ENCODE data around the gene PDE11A.

Gene PDE11A

DNA sequence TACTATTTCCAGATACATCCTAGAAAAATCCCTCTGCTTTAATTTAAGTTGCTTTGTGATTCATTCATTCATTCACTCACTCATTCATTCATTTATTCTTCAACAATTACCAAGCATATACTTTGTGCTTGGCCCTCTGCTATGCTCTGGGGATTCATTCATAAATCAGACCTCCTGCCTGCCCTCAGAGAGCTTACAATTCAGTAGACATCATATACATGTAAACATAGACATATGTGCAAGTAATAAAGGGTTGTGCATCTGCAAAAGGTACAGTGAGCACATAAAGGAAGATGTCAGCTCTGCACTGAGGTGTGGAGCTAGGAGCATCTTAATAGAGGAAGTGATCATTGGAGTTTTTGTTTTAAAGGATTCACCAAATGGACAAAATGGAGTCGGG, 490.6 kb downstream of the PDE11A start:
- Histone ChIP-seq H3K4me2 (ENCODE audit: low read depth, low read length, poor library complexity, severe bottlenecking) (no peak overlapping the region), H3F3A (ENCODE audit: insufficient read depth) (no peaks in the 10 kb centered on the region), H2AFZ (ENCODE audit: low read depth, low read length, severe bottlenecking) (no peak overlapping the region), H3K36me3 (ENCODE audit: low read length) (no peaks in the 10 kb centered on the region), H4K20me1 (ENCODE audit: low read depth, low read length) (no peaks in the 10 kb centered on the region), H3K27ac (ENCODE audit: low read depth, low read length) (no peak overlapping the region), H3K27me3 (ENCODE audit: low read length) (no peaks in the 10 kb centered on the region), H3K9ac (ENCODE audit: low read length) (no peak overlapping the region), H3K9me3 (ENCODE audit: insufficient read depth, low read length) (no peaks in the 10 kb centered on the region), H3K79me2 (ENCODE audit: insufficient read depth, low read length) (no peaks in the 10 kb centered on the region), H3K9me2 (replicated peaks; ENCODE audit: insufficient read depth, low read length) (no peaks in the 10 kb centered on the region), H3K4me3 (ENCODE audit: insufficient read depth, low read length, poor library complexity, severe bottlenecking) (no peak overlapping the region)
- TF ChIP-seq EZH2phosphoT487 (conservative IDR thresholded peaks at IDR 0.05; ENCODE audit: low read length) = no peak
- TF ChIP-seq, protein P1, sequence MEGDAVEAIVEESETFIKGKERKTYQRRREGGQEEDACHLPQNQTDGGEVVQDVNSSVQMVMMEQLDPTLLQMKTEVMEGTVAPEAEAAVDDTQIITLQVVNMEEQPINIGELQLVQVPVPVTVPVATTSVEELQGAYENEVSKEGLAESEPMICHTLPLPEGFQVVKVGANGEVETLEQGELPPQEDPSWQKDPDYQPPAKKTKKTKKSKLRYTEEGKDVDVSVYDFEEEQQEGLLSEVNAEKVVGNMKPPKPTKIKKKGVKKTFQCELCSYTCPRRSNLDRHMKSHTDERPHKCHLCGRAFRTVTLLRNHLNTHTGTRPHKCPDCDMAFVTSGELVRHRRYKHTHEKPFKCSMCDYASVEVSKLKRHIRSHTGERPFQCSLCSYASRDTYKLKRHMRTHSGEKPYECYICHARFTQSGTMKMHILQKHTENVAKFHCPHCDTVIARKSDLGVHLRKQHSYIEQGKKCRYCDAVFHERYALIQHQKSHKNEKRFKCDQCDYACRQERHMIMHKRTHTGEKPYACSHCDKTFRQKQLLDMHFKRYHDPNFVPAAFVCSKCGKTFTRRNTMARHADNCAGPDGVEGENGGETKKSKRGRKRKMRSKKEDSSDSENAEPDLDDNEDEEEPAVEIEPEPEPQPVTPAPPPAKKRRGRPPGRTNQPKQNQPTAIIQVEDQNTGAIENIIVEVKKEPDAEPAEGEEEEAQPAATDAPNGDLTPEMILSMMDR (IDR thresholded peaks at IDR 0.05; ENCODE audit: insufficient read depth, low read length, poor library complexity, severe bottlenecking) = no peak

GRCh38 chr2:177579486-177580036, 493.0 kb downstream of the PDE11A start:
- Histone ChIP-seq H3K9me3 (ENCODE audit: insufficient read depth, low read length) (no peaks in the 10 kb centered on the region), H2AFZ (ENCODE audit: low read depth, low read length, severe bottlenecking) (no peak overlapping the region), H3K9me2 (replicated peaks; ENCODE audit: insufficient read depth, low read length) (no peaks in the 10 kb centered on the region), H3K27me3 (ENCODE audit: low read length) (no peaks in the 10 kb centered on the region), H3K9ac (ENCODE audit: low read length) (no peak overlapping the region), H3K27ac (ENCODE audit: low read depth, low read length) (no peak overlapping the region), H3K79me2 (ENCODE audit: insufficient read depth, low read length) (no peaks in the 10 kb centered on the region), H3K4me3 (ENCODE audit: insufficient read depth, low read length, poor library complexity, severe bottlenecking) (no peak overlapping the region), H4K20me1 (ENCODE audit: low read depth, low read length) (no peaks in the 10 kb centered on the region), H3F3A (ENCODE audit: insufficient read depth) (no peaks in the 10 kb centered on the region), H3K4me2 (ENCODE audit: low read depth, low read length, poor library complexity, severe bottlenecking) (no peak overlapping the region), H3K36me3 (ENCODE audit: low read length) (no peaks in the 10 kb centered on the region)
- no peak for TF ChIP-seq EZH2phosphoT487 (conservative IDR thresholded peaks at IDR 0.05; ENCODE audit: low read length)
- TF ChIP-seq, protein P1 (IDR thresholded peaks at IDR 0.05; ENCODE audit: insufficient read depth, low read length, poor library complexity, severe bottlenecking) = no peak

DNA sequence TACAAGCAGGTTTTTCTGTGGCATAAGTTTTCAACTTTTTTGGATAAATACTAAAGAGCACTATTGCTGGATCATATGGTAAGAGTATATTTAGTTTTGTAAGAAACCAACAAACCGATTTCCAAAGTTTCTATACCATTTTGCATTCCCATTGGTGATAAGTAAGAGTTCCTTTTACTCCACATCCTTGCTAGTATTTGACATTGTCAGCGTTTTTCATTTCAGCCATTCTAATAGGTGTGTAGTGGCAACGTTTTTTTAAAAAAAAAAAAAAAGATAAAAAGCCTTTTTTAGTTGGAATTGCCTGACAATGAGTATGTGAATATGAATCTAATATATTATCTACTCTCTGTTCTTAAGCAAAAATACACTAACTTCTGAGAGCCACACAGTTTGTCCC, 494.1 kb downstream of the PDE11A start:
- Histone ChIP-seq H3K36me3 (ENCODE audit: low read length) (no peaks in the 10 kb centered on the region), H3K4me3 (ENCODE audit: insufficient read depth, low read length, poor library complexity, severe bottlenecking) (no peak overlapping the region), H3K27ac (ENCODE audit: low read depth, low read length) (no peak overlapping the region), H2AFZ (ENCODE audit: low read depth, low read length, severe bottlenecking) (no peak overlapping the region), H3K9ac (ENCODE audit: low read length) (no peak overlapping the region), H3K9me2 (replicated peaks; ENCODE audit: insufficient read depth, low read length) (no peaks in the 10 kb centered on the region), H3K27me3 (ENCODE audit: low read length) (no peaks in the 10 kb centered on the region), H3K79me2 (ENCODE audit: insufficient read depth, low read length) (no peaks in the 10 kb centered on the region), H3K9me3 (ENCODE audit: insufficient read depth, low read length) (no peaks in the 10 kb centered on the region), H4K20me1 (ENCODE audit: low read depth, low read length) (no peaks in the 10 kb centered on the region), H3F3A (ENCODE audit: insufficient read depth) (no peaks in the 10 kb centered on the region), H3K4me2 (ENCODE audit: low read depth, low read length, poor library complexity, severe bottlenecking) (no peak overlapping the region)
- no peak for TF ChIP-seq EZH2phosphoT487 (conservative IDR thresholded peaks at IDR 0.05; ENCODE audit: low read length)
- TF ChIP-seq, protein P1 (IDR thresholded peaks at IDR 0.05; ENCODE audit: insufficient read depth, low read length, poor library complexity, severe bottlenecking) = no peak

All from SU-DHL-6 (cell line).